ENCODE data around the gene FLAD1.

- TF ChIP-seq CTCF (IDR thresholded peaks at IDR 0.05; ENCODE audit: low read depth, low read length) (no peak), EZH2phosphoT487 (IDR thresholded peaks at IDR 0.05; ENCODE audit: low read depth) (no peak)
Observed at GRCh38 chr1:154989195-154989860, 6.2 kb downstream of the FLAD1 start.
